C4-2B (cell line): ENCODE measurements around the gene ADCYAP1R1.

Experiments used
- ZFX ChIP-seq: fragments of 450-650 bp; IDR thresholded peaks from 2 replicates; pipeline ENCODE4 v1.6.1; 2017
- TF ChIP-seq, protein P1 (sequence below): fragments of 450-650 bp; conservative IDR thresholded peaks from 2 replicates; pipeline ENCODE4 v1.5.1; 2017; ENCODE audit warnings: mild to moderate bottlenecking

DNA sequence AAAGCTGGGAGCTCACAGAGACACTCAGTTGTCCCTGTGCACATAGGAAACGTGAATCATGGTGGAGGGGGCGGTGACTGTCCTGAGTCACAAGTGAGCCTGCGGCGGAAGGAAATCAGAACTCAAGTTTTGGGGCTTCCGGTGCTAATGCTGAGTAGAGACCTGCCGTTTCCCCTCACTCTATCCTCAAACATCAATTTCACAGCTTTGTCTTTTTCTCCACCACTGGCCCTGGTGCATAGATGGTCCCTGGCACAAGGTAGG is 21.9 kb downstream of the ADCYAP1R1 start:
- TF ChIP-seq, protein P1, sequence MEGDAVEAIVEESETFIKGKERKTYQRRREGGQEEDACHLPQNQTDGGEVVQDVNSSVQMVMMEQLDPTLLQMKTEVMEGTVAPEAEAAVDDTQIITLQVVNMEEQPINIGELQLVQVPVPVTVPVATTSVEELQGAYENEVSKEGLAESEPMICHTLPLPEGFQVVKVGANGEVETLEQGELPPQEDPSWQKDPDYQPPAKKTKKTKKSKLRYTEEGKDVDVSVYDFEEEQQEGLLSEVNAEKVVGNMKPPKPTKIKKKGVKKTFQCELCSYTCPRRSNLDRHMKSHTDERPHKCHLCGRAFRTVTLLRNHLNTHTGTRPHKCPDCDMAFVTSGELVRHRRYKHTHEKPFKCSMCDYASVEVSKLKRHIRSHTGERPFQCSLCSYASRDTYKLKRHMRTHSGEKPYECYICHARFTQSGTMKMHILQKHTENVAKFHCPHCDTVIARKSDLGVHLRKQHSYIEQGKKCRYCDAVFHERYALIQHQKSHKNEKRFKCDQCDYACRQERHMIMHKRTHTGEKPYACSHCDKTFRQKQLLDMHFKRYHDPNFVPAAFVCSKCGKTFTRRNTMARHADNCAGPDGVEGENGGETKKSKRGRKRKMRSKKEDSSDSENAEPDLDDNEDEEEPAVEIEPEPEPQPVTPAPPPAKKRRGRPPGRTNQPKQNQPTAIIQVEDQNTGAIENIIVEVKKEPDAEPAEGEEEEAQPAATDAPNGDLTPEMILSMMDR, result no peak
- no peak for TF ChIP-seq ZFX
